Activated gamma-delta T cell treated with anti-CD3 and anti-CD28 coated beads, Interleukin-2, amount 50 U/mL, for 16 hours (primary cell): ENCODE data around the gene ACSL3.
"Not testable (repeated sequence)": the region's sequence is repeated elsewhere in the genome, so short reads cannot be mapped to it uniquely, and the experiment has no call there.

Source experiments
- DNase-seq: peaks from one replicate; pipeline ENCODE4 v3.0.0-alpha.2; 2020; ENCODE audit warnings: low read depth

The ACSL3 gene

GRCh38 chr2:222915092-222915957 lies 54.5 kb downstream of the ACSL3 start:
- no peak for DNase-seq

- DNase-seq = no peak
Observed at GRCh38 chr2:222916229-222917197, 55.7 kb downstream of the ACSL3 start.

- not testable (repeated sequence) for DNase-seq
Observed at GRCh38 chr2:222917212-222917611, 56.4 kb downstream of the ACSL3 start.

GRCh38 chr2:222919841-222920526 lies 59.1 kb downstream of the ACSL3 start:
- no peak for DNase-seq

GRCh38 chr2:222920657-222921186 lies 59.9 kb downstream of the ACSL3 start:
- DNase-seq = no peak

GRCh38 chr2:222922019-222922800 lies 61.4 kb downstream of the ACSL3 start:
- no peak for DNase-seq

- no peak for DNase-seq
Observed at GRCh38 chr2:222926915-222927314, 66.1 kb downstream of the ACSL3 start.

- DNase-seq = no peak
Observed at GRCh38 chr2:222927600-222927999, 66.8 kb downstream of the ACSL3 start.

- no peak for DNase-seq
Observed at GRCh38 chr2:222928335-222928734, 67.5 kb downstream of the ACSL3 start.

GRCh38 chr2:222930862-222931261 lies 70.0 kb downstream of the ACSL3 start:
- DNase-seq = no peak

GRCh38 chr2:222931659-222932058 lies 70.8 kb downstream of the ACSL3 start:
- no peak for DNase-seq

GRCh38 chr2:222933458-222933857 lies 72.6 kb downstream of the ACSL3 start:
- no peak for DNase-seq

- no peak for DNase-seq
Observed at GRCh38 chr2:222935688-222936298, 75.0 kb downstream of the ACSL3 start.

GRCh38 chr2:222936705-222937104 lies 75.9 kb downstream of the ACSL3 start:
- DNase-seq = no peak

GRCh38 chr2:222938327-222938726 lies 77.5 kb downstream of the ACSL3 start:
- no peak for DNase-seq

GRCh38 chr2:222939208-222939856 lies 78.5 kb downstream of the ACSL3 start:
- peak; percentile 35 for DNase-seq

- DNase-seq = no peak
Observed at GRCh38 chr2:222939979-222940378, 79.1 kb downstream of the ACSL3 start.

GRCh38 chr2:222941510-222942032 lies 80.7 kb downstream of the ACSL3 start:
- no peak for DNase-seq

GRCh38 chr2:222942561-222942960 lies 81.7 kb downstream of the ACSL3 start:
- no peak for DNase-seq

- no peak for DNase-seq
Observed at GRCh38 chr2:222942977-222943376, 82.1 kb downstream of the ACSL3 start.
